IMR-90 (cell line): ENCODE measurements around the gene CGB5. TPM values are rescaled to one million over a fixed set of nuclear protein-coding genes. Genes with fewer than 3 reads are reported as not detected.

Source experiments
- ATAC-seq: fragments of 200-7000 bp; cut with Tn5 transposase; 2 replicates; pipeline ENCODE4 v1.9.1; 2020; ENCODE audit warnings: low read depth, mild to moderate bottlenecking, moderate library complexity
- BruUV-seq: library from RNA; stranded (reverse); fragments of 400-500 nt; replicated peaks from 2 replicates; lab custom pipeline; 2021; lab: Mats Ljungman, UMichigan
- CTCF ChIA-PET: fragments of 300-600 bp; formaldehyde crosslinking; extraction: SDS; loops from one replicate; lab custom pipeline; 2021; ENCODE audit warnings: antibody characterized with exemption; lab: Yijun Ruan, JAX
- POLR2A ChIA-PET: fragments of 300-600 bp; sonication (Branson Sonifier 250); formaldehyde crosslinking; loops from one replicate; lab custom pipeline; 2022; ENCODE audit warnings: antibody characterized with exemption; ENCODE audit not compliant: unreplicated experiment; lab: Charles Lee
- DNase-seq: peaks from one replicate; pipeline ENCODE4 v3.0.0; 2013
- H2AFZ ChIP-seq: replicated peaks from 2 replicates; pipeline ENCODE3; 2013; ENCODE audit warnings: low read length, mild to moderate bottlenecking; ENCODE audit not compliant: poor library complexity
- H2AK5ac ChIP-seq: 2 replicates; pipeline ENCODE4 v1.6.1; 2013; ENCODE audit warnings: low read depth, low read length, inconsistent platforms
- H2AK9ac ChIP-seq: replicated peaks from 2 replicates; pipeline ENCODE3; 2013; ENCODE audit warnings: mild to moderate bottlenecking, low read depth, low read length, moderate library complexity; ENCODE audit not compliant: poor library complexity
- H2BK120ac ChIP-seq: 2 replicates; pipeline ENCODE4 v1.6.1; 2013; ENCODE audit warnings: low read depth, low read length, inconsistent platforms
- H2BK15ac ChIP-seq: 3 replicates; pipeline ENCODE4 v1.6.1; 2013; ENCODE audit warnings: low read depth, low read length, inconsistent platforms
- H2BK20ac ChIP-seq: 2 replicates; pipeline ENCODE4 v1.6.1; 2013; ENCODE audit warnings: low read depth, mild to moderate bottlenecking, inconsistent platforms, low read length, moderate library complexity
- H2BK5ac ChIP-seq: 2 replicates; pipeline ENCODE4 v1.6.1; 2013; ENCODE audit warnings: mild to moderate bottlenecking, low read depth, low read length, inconsistent platforms; ENCODE audit not compliant: poor library complexity, severe bottlenecking
- H3K14ac ChIP-seq: replicated peaks from 2 replicates; pipeline ENCODE4 v1.6.1; 2013; ENCODE audit warnings: low read depth, low read length, inconsistent platforms
- H3K18ac ChIP-seq: 2 replicates; pipeline ENCODE4 v1.6.1; 2013; ENCODE audit warnings: low read depth, low read length, control low read depth
- H3K23ac ChIP-seq: 2 replicates; pipeline ENCODE4 v1.6.1; 2013; ENCODE audit warnings: low read depth, low read length, inconsistent platforms
- H3K27ac ChIP-seq: 2 replicates; pipeline ENCODE4 v1.5.1; 2013; ENCODE audit warnings: mild to moderate bottlenecking, control low read depth, low read length; ENCODE audit not compliant: insufficient read depth
- H3K27me3 ChIP-seq: 2 replicates; pipeline ENCODE4 v1.6.1; 2013; ENCODE audit warnings: low read length; ENCODE audit not compliant: control insufficient read depth, insufficient read depth
- H3K36me3 ChIP-seq: 2 replicates; pipeline ENCODE4 v1.6.1; 2013; ENCODE audit warnings: low read length, mixed read lengths; ENCODE audit not compliant: control insufficient read depth, insufficient read depth
- H3K4ac ChIP-seq: 2 replicates; pipeline ENCODE4 v1.6.1; 2013; ENCODE audit warnings: low read depth, low read length, inconsistent platforms
- H3K4me1 ChIP-seq: 2 replicates; pipeline ENCODE4 v1.6.1; 2013; ENCODE audit warnings: low read length, mixed read lengths; ENCODE audit not compliant: control insufficient read depth, insufficient read depth
- H3K4me2 ChIP-seq: 2 replicates; pipeline ENCODE4 v1.6.1; 2013; ENCODE audit warnings: low read depth, mild to moderate bottlenecking, control low read depth, low read length, moderate library complexity
- H3K4me3 ChIP-seq: 2 replicates; pipeline ENCODE4 v1.5.1; 2013; ENCODE audit warnings: low read depth, mild to moderate bottlenecking, control low read depth, low read length, moderate library complexity; ENCODE audit not compliant: insufficient read depth
- H3K56ac ChIP-seq: 2 replicates; pipeline ENCODE4 v1.6.1; 2013; ENCODE audit warnings: low read length, inconsistent platforms; ENCODE audit not compliant: insufficient read depth; ENCODE audit errors: extremely low read depth
- H3K79me1 ChIP-seq, 2 experiments: 2 replicates each; pipeline ENCODE4 v1.6.1; 2013; ENCODE audit warnings: low read length in 2 of 2, inconsistent platforms in 1 of 2, low read depth in 1 of 2
- H3K9ac ChIP-seq: 2 replicates; pipeline ENCODE4 v1.6.1; 2013; ENCODE audit warnings: low read depth, low read length, control low read depth
- H3K9me1 ChIP-seq: 2 replicates; pipeline ENCODE4 v1.6.1; 2013; ENCODE audit warnings: low read length, inconsistent platforms; ENCODE audit not compliant: insufficient read depth
- H3K9me3 ChIP-seq: 2 replicates; pipeline ENCODE4 v1.6.1; 2013; ENCODE audit warnings: low read length; ENCODE audit not compliant: control insufficient read depth, insufficient read depth
- H4K20me1 ChIP-seq: 2 replicates; pipeline ENCODE4 v1.6.1; 2013; ENCODE audit warnings: low read length, inconsistent platforms; ENCODE audit not compliant: insufficient read depth
- H4K5ac ChIP-seq: 2 replicates; pipeline ENCODE4 v1.6.1; 2013; ENCODE audit warnings: mild to moderate bottlenecking, low read depth, low read length, control low read depth
- H4K8ac ChIP-seq, 2 experiments: 2 replicates each; pipeline ENCODE4 v1.6.1; 2013; ENCODE audit warnings: low read depth in 2 of 2, low read length in 2 of 2, control low read depth in 1 of 2, inconsistent platforms in 1 of 2
- H4K91ac ChIP-seq: 2 replicates; pipeline ENCODE4 v1.6.1; 2013; ENCODE audit warnings: low read depth, low read length, inconsistent platforms; ENCODE audit not compliant: insufficient read depth
- BHLHE40 ChIP-seq: fragments of 150-350 bp; IDR thresholded peaks from 2 replicates; pipeline ENCODE4 v1.6.1; 2016; ENCODE audit warnings: mild to moderate bottlenecking, low read depth, low read length
- CEBPB ChIP-seq: IDR thresholded peaks from 2 replicates; pipeline ENCODE4 v1.6.1; 2012; ENCODE audit warnings: low read depth, low read length, improper control_type of control experiment
- CHD1 ChIP-seq: IDR thresholded peaks from 2 replicates; pipeline ENCODE4 v1.6.1; 2012; ENCODE audit warnings: low read depth, low read length, improper control_type of control experiment
- CTCF ChIP-seq: conservative IDR thresholded peaks from 2 replicates; pipeline ENCODE4 v1.5.1; 2012; ENCODE audit warnings: mild to moderate bottlenecking, low read depth, low read length, improper control_type of control experiment
- FOS ChIP-seq: fragments of 150-350 bp; IDR thresholded peaks from 2 replicates; pipeline ENCODE4 v1.6.1; 2016; ENCODE audit warnings: low read depth, low read length
- MAFK ChIP-seq: IDR thresholded peaks from 2 replicates; pipeline ENCODE4 v1.6.1; 2012; ENCODE audit warnings: low read depth, low read length, improper control_type of control experiment
- MAZ ChIP-seq: IDR thresholded peaks from 2 replicates; pipeline ENCODE4 v1.6.1; 2012; ENCODE audit warnings: low read depth, mild to moderate bottlenecking, low read length, improper control_type of control experiment, moderate library complexity, borderline replicate concordance
- MXI1 ChIP-seq: IDR thresholded peaks from 2 replicates; pipeline ENCODE4 v1.6.1; 2012; ENCODE audit warnings: low read depth, mild to moderate bottlenecking, low read length, moderate library complexity, borderline replicate concordance
- NFE2L2 ChIP-seq: fragments of 150-350 bp; IDR thresholded peaks from 2 replicates; pipeline ENCODE4 v1.6.1; 2016; ENCODE audit warnings: low read depth, mild to moderate bottlenecking, low read length
- POLR2A ChIP-seq: IDR thresholded peaks from 2 replicates; pipeline ENCODE4 v1.6.1; 2012; ENCODE audit warnings: mild to moderate bottlenecking, low read depth, low read length
- RAD21 ChIP-seq: IDR thresholded peaks from 2 replicates; pipeline ENCODE4 v1.6.1; 2012; ENCODE audit warnings: low read length, improper control_type of control experiment
- RCOR1 ChIP-seq: IDR thresholded peaks from 2 replicates; pipeline ENCODE4 v1.6.1; 2012; ENCODE audit warnings: mild to moderate bottlenecking, low read length, improper control_type of control experiment; ENCODE audit not compliant: insufficient replicate concordance
- RFX5 ChIP-seq: IDR thresholded peaks from 2 replicates; pipeline ENCODE4 v1.8.0; 2012; ENCODE audit warnings: low read depth, mild to moderate bottlenecking, low read length, moderate library complexity
- SMC3 ChIP-seq: fragments of 150-350 bp; IDR thresholded peaks from 2 replicates; pipeline ENCODE4 v1.6.1; 2016; ENCODE audit warnings: low read depth, mild to moderate bottlenecking, antibody characterized with exemption, low read length, moderate library complexity
- USF2 ChIP-seq: fragments of 150-350 bp; IDR thresholded peaks from 2 replicates; pipeline ENCODE4 v1.6.1; 2017; ENCODE audit warnings: mild to moderate bottlenecking, antibody characterized with exemption, low read length, low read depth
- WGBS, 2 experiments: methylation state at CpG; one replicate each; pipeline versions ENCODE4 v1.1.5 to v1.1.7; 2013; ENCODE audit warnings: missing lambda C conversion rate in 2 of 2; ENCODE audit not compliant: insufficient read length in 1 of 2; ENCODE audit errors: extremely low coverage in 2 of 2; 5-methylcytosine and 5-hydroxymethylcytosine counted together
- dilution Hi-C: fragments of 300-500 bp; cut with HindIII; formaldehyde crosslinking; loops from one replicate; pipeline ENCODE4 v1.14.3; 2018; ENCODE audit warnings: low sequenced_read_pairs; ENCODE audit not compliant: unreplicated experiment
- in situ Hi-C: fragments of 300-500 bp; cut with MboI; formaldehyde crosslinking; loops from 3 replicates; pipeline ENCODE4 v1.14.3; 2019; ENCODE audit warnings: low sequenced_read_pairs, inconsistent platforms, mixed read lengths
- intact Hi-C: fragments of 100-400 bp; cut with micrococcal nuclease; formaldehyde crosslinking; loops from 2 replicates; pipeline ENCODE4 v1.10.0; 2022
- polyA plus RNA-seq, 3 experiments: library from polyadenylated mRNA; depleted of rRNA; stranded (reverse); fragments of >200 nt; gene quantifications; 2 replicates each; pipeline ENCODE4 v1.2.3, GENCODE V29; 2012; ENCODE audit warnings: low replicate concordance in 1 of 3
- total RNA-seq: library from RNA; depleted of rRNA; stranded (reverse); fragments of >200 nt; gene quantifications from 2 replicates; pipeline ENCODE4 v1.2.3, GENCODE V29; 2012

Gene CGB5
- total and polyA plus RNA-seq, 2 of the 4 experiments (the other 2 are of a cell fraction), result not detected

- DNase-seq, result peak; percentile 40
- H4K8ac ChIP-seq, result no peak overlapping the region
- H2BK15ac ChIP-seq, result no peak overlapping the region
- intact Hi-C loops (no loop called here), dilution Hi-C loops (no loop called here), in situ Hi-C loops (no loop called here)
- H2AFZ ChIP-seq, result no peak overlapping the region
- no peak overlapping the region for H3K4me3 ChIP-seq
- H4K91ac ChIP-seq, result no peak overlapping the region
- H2AK5ac ChIP-seq, result no peak overlapping the region; the same call in 1 of the 2 replicates
- H3K18ac ChIP-seq, result no peak overlapping the region
- no peaks in the 10 kb centered on the region for H3K9me3 ChIP-seq
- H2BK20ac ChIP-seq, result no peak overlapping the region
- ChIA-PET CTCF (interaction anchor here (1.0 to 1.6 kb wide), 2 partner anchors 15 to 17 kb away, joined by 3 to 5 read pairs; no protein-coding TSS in a partner anchor), POLR2A (no interaction called here)
- H3K14ac ChIP-seq, result no peak overlapping the region
- no peak for ATAC-seq
- BruUV-seq, result no TSS peak
- no peak overlapping the region for H3K9ac ChIP-seq
- peak overlapping the region; percentile 57 for H2AK9ac ChIP-seq
- H3K27me3 ChIP-seq, result no peaks in the 10 kb centered on the region
- H3K4ac ChIP-seq, result no peak overlapping the region
- no peak overlapping the region for H3K56ac ChIP-seq
- no peak overlapping the region for H3K4me2 ChIP-seq
- H3K23ac ChIP-seq, result no peak overlapping the region
- no peaks in the 10 kb centered on the region; the same call in 1 of the 2 replicates for H4K20me1 ChIP-seq
- no peak overlapping the region for H2BK120ac ChIP-seq
- H3K79me1 ChIP-seq, result peaks cover 0 to 3% of the 10 kb centered on the region in 2 experiments; a peak in 1 of 4 replicates
- H3K4me1 ChIP-seq, result peaks cover 5% of the 10 kb centered on the region; the same call in 1 of the 2 replicates
- no peak overlapping the region for H3K27ac ChIP-seq
- 98% methylated on average over 16 of the region's 32 CpGs; no CpG with 5 or more reads in 1 of the 2 experiments for WGBS, 2 experiments
- H3K36me3 ChIP-seq, result peaks cover 55% of the 10 kb centered on the region
- H4K5ac ChIP-seq, result no peak overlapping the region
- H3K9me1 ChIP-seq, result 0 out of 2 replicates have a peak, but pooled peaks cover 5% of the 10 kb centered on the region
- no peak overlapping the region for H2BK5ac ChIP-seq
- TF ChIP-seq RAD21, result no peak
- no peak for TF ChIP-seq FOS
- no peak for TF ChIP-seq MAFK
- TF ChIP-seq BHLHE40, result no peak
- TF ChIP-seq CEBPB, result no peak
- no peak for TF ChIP-seq CHD1
- no peak for TF ChIP-seq CTCF
- TF ChIP-seq RFX5, result no peak
- no peak for TF ChIP-seq SMC3
- no peak for TF ChIP-seq RCOR1
- TF ChIP-seq NFE2L2, result no peak
- TF ChIP-seq MXI1, result no peak
- no peak for TF ChIP-seq POLR2A
- TF ChIP-seq USF2, result no peak
- TF ChIP-seq MAZ, result no peak
Measured at GRCh38 chr19:49014123-49014869, 29.4 kb upstream of the CGB5 start.
